Mesodermal cell (in vitro differentiated cells): ENCODE data around the gene GRID1.

ENCODE experiments used
- H3K27ac ChIP-seq: 2 replicates; pipeline ENCODE4 v1.7.0; 2013; ENCODE audit warnings: mild to moderate bottlenecking, low read depth, low read length, moderate library complexity; ENCODE audit not compliant: severe bottlenecking
- H3K36me3 ChIP-seq: 2 replicates; pipeline ENCODE4 v1.7.1; 2013; ENCODE audit warnings: mild to moderate bottlenecking, low read length, moderate library complexity; ENCODE audit not compliant: control insufficient read depth, insufficient read depth
- H3K4me1 ChIP-seq: one replicate; pipeline ENCODE4 v1.7.1; 2013; ENCODE audit warnings: mild to moderate bottlenecking, low read length; ENCODE audit not compliant: insufficient read depth, control insufficient read depth, poor library complexity, severe bottlenecking
- H3K4me3 ChIP-seq: 2 replicates; pipeline ENCODE4 v1.7.0; 2013; ENCODE audit warnings: low read length, control low read depth, mild to moderate bottlenecking; ENCODE audit not compliant: insufficient read depth, poor library complexity, severe bottlenecking; ENCODE audit errors: extremely low read depth
- H3K9me3 ChIP-seq: 2 replicates; pipeline ENCODE4 v1.7.1; 2013; ENCODE audit warnings: mild to moderate bottlenecking, low read length, moderate library complexity; ENCODE audit not compliant: control insufficient read depth
- WGBS, 2 experiments: methylation state at CpG; one replicate each; pipeline ENCODE4 v1.1.5; 2013; ENCODE audit warnings: missing lambda C conversion rate in 2 of 2; ENCODE audit not compliant: insufficient coverage in 2 of 2; 5-methylcytosine and 5-hydroxymethylcytosine counted together

The GRID1 gene

GRCh38 chr10:86195521-86196157 lies 171.0 kb downstream of the GRID1 start:
- 86 to 89% methylated on average over 13 of the region's 14 CpGs for WGBS, 2 experiments
- Histone ChIP-seq H3K9me3 (no peaks in the 10 kb centered on the region), H3K27ac (no peak overlapping the region), H3K4me3 (no peak overlapping the region), H3K36me3 (no peaks in the 10 kb centered on the region), H3K4me1 (no peaks in the 10 kb centered on the region)

- H3K9me3 ChIP-seq, result no peaks in the 10 kb centered on the region
- H3K36me3 ChIP-seq, result no peaks in the 10 kb centered on the region
- 82 to 86% methylated on average over 4 to 5 of the region's 5 CpGs for WGBS, 2 experiments
- H3K4me1 ChIP-seq, result no peaks in the 10 kb centered on the region
- no peak overlapping the region for H3K27ac ChIP-seq
- no peak overlapping the region for H3K4me3 ChIP-seq
Measured at GRCh38 chr10:86194684-86195083, 171.9 kb downstream of the GRID1 start.

GRCh38 chr10:86193841-86194240 lies 172.8 kb downstream of the GRID1 start:
- Histone ChIP-seq H3K27ac (no peak overlapping the region), H3K4me3 (no peak overlapping the region), H3K4me1 (no peaks in the 10 kb centered on the region), H3K36me3 (no peaks in the 10 kb centered on the region), H3K9me3 (no peaks in the 10 kb centered on the region)
- 77 to 85% methylated on average over 3 to 4 of the region's 4 CpGs for whole genome bisulfite sequencing, 2 experiments

- Histone ChIP-seq H3K9me3 (no peaks in the 10 kb centered on the region), H3K27ac (no peak overlapping the region), H3K36me3 (no peaks in the 10 kb centered on the region), H3K4me1 (no peaks in the 10 kb centered on the region), H3K4me3 (no peak overlapping the region)
- WGBS, 2 experiments, result 95 to 100% methylated on average over 1 to 3 of the region's 3 CpGs
Measured at GRCh38 chr10:86192691-86193090, 173.9 kb downstream of the GRID1 start.

GRCh38 chr10:86192147-86192546 lies 174.4 kb downstream of the GRID1 start:
- H3K36me3 ChIP-seq, result no peaks in the 10 kb centered on the region
- H3K4me3 ChIP-seq, result no peak overlapping the region
- 82 to 95% methylated on average over 5 of the region's 6 CpGs for WGBS, 2 experiments
- H3K27ac ChIP-seq, result no peak overlapping the region
- H3K9me3 ChIP-seq, result no peaks in the 10 kb centered on the region
- no peaks in the 10 kb centered on the region for H3K4me1 ChIP-seq

- Histone ChIP-seq H3K4me3 (no peak overlapping the region), H3K36me3 (no peaks in the 10 kb centered on the region), H3K4me1 (no peaks in the 10 kb centered on the region), H3K9me3 (no peaks in the 10 kb centered on the region), H3K27ac (no peak overlapping the region)
- WGBS, 2 experiments, result 66 to 79% methylated on average over 3 to 4 of the region's 4 CpGs
Measured at GRCh38 chr10:86191686-86192085, 174.9 kb downstream of the GRID1 start.

GRCh38 chr10:86191166-86191565 lies 175.4 kb downstream of the GRID1 start:
- H3K4me1 ChIP-seq, result no peaks in the 10 kb centered on the region
- H3K36me3 ChIP-seq, result no peaks in the 10 kb centered on the region
- H3K27ac ChIP-seq, result no peak overlapping the region
- H3K4me3 ChIP-seq, result no peak overlapping the region
- 67 to 88% methylated on average over 1 of the region's 2 CpGs for WGBS, 2 experiments
- no peaks in the 10 kb centered on the region for H3K9me3 ChIP-seq

- Histone ChIP-seq H3K27ac (no peak overlapping the region), H3K4me3 (no peak overlapping the region), H3K4me1 (no peaks in the 10 kb centered on the region), H3K9me3 (no peaks in the 10 kb centered on the region), H3K36me3 (no peaks in the 10 kb centered on the region)
- 78 to 83% methylated on average over 1 of the region's 2 CpGs for WGBS, 2 experiments
Measured at GRCh38 chr10:86190291-86190690, 176.3 kb downstream of the GRID1 start.

GRCh38 chr10:86189891-86190290 lies 176.7 kb downstream of the GRID1 start:
- H3K9me3 ChIP-seq, result no peaks in the 10 kb centered on the region
- no peak overlapping the region for H3K4me3 ChIP-seq
- no peaks in the 10 kb centered on the region for H3K36me3 ChIP-seq
- 78 to 87% methylated on average over 7 to 8 of the region's 8 CpGs for WGBS, 2 experiments
- H3K4me1 ChIP-seq, result no peaks in the 10 kb centered on the region
- H3K27ac ChIP-seq, result no peak overlapping the region

GRCh38 chr10:86188796-86189558 lies 177.6 kb downstream of the GRID1 start:
- no peaks in the 10 kb centered on the region for H3K36me3 ChIP-seq
- no peaks in the 10 kb centered on the region for H3K9me3 ChIP-seq
- H3K4me1 ChIP-seq, result no peaks in the 10 kb centered on the region
- 90 to 92% methylated on average over 5 to 6 of the region's 6 CpGs for WGBS, 2 experiments
- no peak overlapping the region for H3K27ac ChIP-seq
- no peak overlapping the region for H3K4me3 ChIP-seq

GRCh38 chr10:86188326-86188725 lies 178.3 kb downstream of the GRID1 start:
- no peaks in the 10 kb centered on the region for H3K9me3 ChIP-seq
- H3K4me1 ChIP-seq, result no peaks in the 10 kb centered on the region
- no peak overlapping the region for H3K27ac ChIP-seq
- 80% methylated on average over 1 of the region's 3 CpGs; no CpG with 5 or more reads in 1 of the 2 experiments for WGBS, 2 experiments
- H3K36me3 ChIP-seq, result no peaks in the 10 kb centered on the region
- no peak overlapping the region for H3K4me3 ChIP-seq
